HUES64 (cell line): ENCODE measurements around the gene MBD6.
A peak's percentile ranks its signal among the peaks of the same experiment; 100 is the strongest.

ENCODE experiments used
- H3K27ac ChIP-seq: 2 replicates; pipeline ENCODE4 v1.7.0; 2013; ENCODE audit warnings: low read depth, low read length, inconsistent platforms
- H3K27me3 ChIP-seq: 2 replicates; pipeline ENCODE4 v1.6.1; 2013; ENCODE audit warnings: mild to moderate bottlenecking, low read length; ENCODE audit not compliant: insufficient read depth
- H3K36me3 ChIP-seq: 2 replicates; pipeline ENCODE4 v1.6.1; 2013; ENCODE audit warnings: mild to moderate bottlenecking, low read length; ENCODE audit not compliant: insufficient read depth
- H3K4me1 ChIP-seq: 2 replicates; pipeline ENCODE4 v1.6.1; 2013; ENCODE audit warnings: mild to moderate bottlenecking, low read length, moderate library complexity; ENCODE audit not compliant: insufficient read depth
- H3K4me3 ChIP-seq: 2 replicates; pipeline ENCODE4 v1.5.1; 2013; ENCODE audit warnings: mild to moderate bottlenecking, low read length, moderate library complexity
- H3K9ac ChIP-seq: 2 replicates; pipeline ENCODE4 v1.6.1; 2013; ENCODE audit warnings: mild to moderate bottlenecking, low read depth, low read length
- H3K9me3 ChIP-seq: 2 replicates; pipeline ENCODE4 v1.6.1; 2013; ENCODE audit warnings: low read depth, low read length; ENCODE audit not compliant: insufficient read depth
- WGBS: fragments of 150-250, 120-280 bp; methylation state at CpG from one replicate; pipeline ENCODE4 v1.1.7; 2013; ENCODE audit warnings: missing lambda C conversion rate; 5-methylcytosine and 5-hydroxymethylcytosine counted together

The MBD6 gene

GRCh38 chr12:57531836-57532235 lies 9.2 kb downstream of the MBD6 start:
- Histone ChIP-seq H3K4me1 (0 out of 2 replicates have a peak, but pooled peaks cover 6% of the 10 kb centered on the region), H3K9me3 (no peaks in the 10 kb centered on the region), H3K36me3 (peaks cover 79% of the 10 kb centered on the region), H3K27ac (no peak overlapping the region), H3K9ac (no peak overlapping the region), H3K4me3 (no peak overlapping the region), H3K27me3 (no peaks in the 10 kb centered on the region)
- 91% methylated on average over 1 of the region's 1 CpG for WGBS

GRCh38 chr12:57533108-57533507 lies 10.5 kb downstream of the MBD6 start:
- Histone ChIP-seq H3K27me3 (no peaks in the 10 kb centered on the region), H3K36me3 (peaks cover 74% of the 10 kb centered on the region), H3K4me1 (0 out of 2 replicates have a peak, but pooled peaks cover 6% of the 10 kb centered on the region), H3K27ac (no peak overlapping the region), H3K9ac (no peak overlapping the region), H3K4me3 (no peak overlapping the region), H3K9me3 (no peaks in the 10 kb centered on the region)
- WGBS: 93% methylated on average over 8 of the region's 8 CpGs

DNA sequence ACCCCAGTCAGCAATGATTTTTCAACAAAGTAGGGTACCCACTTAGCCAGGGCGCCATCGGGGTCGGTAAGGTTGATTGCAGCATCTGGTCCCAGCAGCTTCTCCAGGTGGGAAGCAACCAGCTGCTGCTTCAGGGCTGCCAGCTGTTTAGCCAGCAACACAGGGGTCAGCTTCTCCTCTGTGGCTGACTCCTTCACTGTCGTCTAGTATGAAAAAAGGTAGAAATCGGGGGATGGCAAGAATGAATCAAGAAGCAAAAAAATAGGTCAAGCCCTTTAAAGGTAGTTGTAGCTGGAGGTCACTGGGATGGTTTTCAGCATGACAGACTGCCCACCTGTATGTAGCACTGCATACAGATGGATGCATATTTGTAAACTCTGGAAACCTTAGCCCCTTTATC lies 11.6 kb downstream of the MBD6 start:
- 91% methylated on average over 5 of the region's 5 CpGs for WGBS
- Histone ChIP-seq H3K4me3 (no peak overlapping the region), H3K9me3 (no peaks in the 10 kb centered on the region), H3K27ac (no peak overlapping the region), H3K36me3 (peaks cover 76% of the 10 kb centered on the region), H3K9ac (no peak overlapping the region), H3K27me3 (no peaks in the 10 kb centered on the region), H3K4me1 (0 out of 2 replicates have a peak, but pooled peaks cover 6% of the 10 kb centered on the region)

DNA sequence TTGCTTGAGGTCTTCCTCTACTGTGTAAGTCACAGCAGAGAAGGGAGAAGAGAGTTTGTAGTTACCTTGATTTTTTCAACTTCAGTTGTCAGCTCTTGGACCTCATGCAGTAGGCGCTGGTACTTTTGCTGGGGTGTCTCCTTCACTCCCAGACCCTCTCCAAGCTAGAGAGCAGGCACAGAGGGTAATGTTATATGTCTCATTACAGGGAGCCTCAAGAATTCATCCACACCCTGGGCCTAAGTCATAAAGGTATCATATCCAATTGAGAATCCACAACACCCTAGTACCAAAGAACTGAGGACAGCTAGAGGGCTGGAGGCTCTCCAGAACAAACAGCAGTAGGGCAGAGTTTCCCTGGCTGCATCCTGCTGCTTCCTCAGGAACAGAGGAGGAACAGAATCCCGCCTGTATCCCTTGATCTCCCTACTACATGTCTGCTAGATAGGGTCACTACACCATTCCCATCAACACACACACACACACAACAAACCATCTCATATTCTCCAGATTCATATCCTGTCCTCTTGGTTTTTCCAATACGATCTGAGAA lies 12.4 kb downstream of the MBD6 start:
- 94% methylated on average over 3 of the region's 3 CpGs for WGBS
- no peaks in the 10 kb centered on the region for H3K27me3 ChIP-seq
- no peak overlapping the region for H3K4me3 ChIP-seq
- H3K9ac ChIP-seq: no peak overlapping the region
- H3K36me3 ChIP-seq: peaks cover 74% of the 10 kb centered on the region
- no peaks in the 10 kb centered on the region for H3K9me3 ChIP-seq
- H3K27ac ChIP-seq: no peak overlapping the region
- H3K4me1 ChIP-seq: 0 out of 2 replicates have a peak, but pooled peaks cover 6% of the 10 kb centered on the region

- Histone ChIP-seq H3K9ac (no peak overlapping the region), H3K4me1 (0 out of 2 replicates have a peak, but pooled peaks cover 6% of the 10 kb centered on the region), H3K27ac (no peak overlapping the region), H3K36me3 (peaks cover 74% of the 10 kb centered on the region), H3K27me3 (no peaks in the 10 kb centered on the region), H3K9me3 (no peaks in the 10 kb centered on the region), H3K4me3 (no peak overlapping the region)
- WGBS: 63% methylated on average over 6 of the region's 6 CpGs
These were observed 13.4 kb downstream of the MBD6 start for GRCh38 chr12:57535764-57536596.

DNA sequence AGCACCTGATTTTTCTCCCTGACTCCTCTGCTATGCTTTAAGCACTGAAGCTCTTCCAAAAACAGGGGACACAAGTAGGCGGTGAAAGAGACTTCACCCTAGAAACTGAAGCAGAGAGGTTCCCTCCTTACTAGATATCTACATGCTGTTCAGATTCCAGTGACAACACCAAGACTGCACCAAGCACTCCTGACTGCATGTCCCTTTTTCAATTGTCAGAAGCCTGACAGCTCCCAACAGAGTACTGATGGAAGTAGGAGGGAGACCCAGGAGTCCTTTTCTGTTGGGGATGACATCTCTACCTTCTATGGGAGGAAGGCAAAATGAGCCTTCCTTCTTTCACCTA lies 13.9 kb downstream of the MBD6 start:
- Histone ChIP-seq H3K9me3 (no peaks in the 10 kb centered on the region), H3K27ac (no peak overlapping the region), H3K27me3 (no peaks in the 10 kb centered on the region), H3K9ac (no peak overlapping the region), H3K36me3 (peaks cover 73% of the 10 kb centered on the region), H3K4me1 (0 out of 2 replicates have a peak, but pooled peaks cover 6% of the 10 kb centered on the region), H3K4me3 (no peak overlapping the region)
- WGBS: 96% methylated on average over 1 of the region's 1 CpG

GRCh38 chr12:57539134-57539768 lies 16.6 kb downstream of the MBD6 start:
- H3K4me1 ChIP-seq: 0 out of 2 replicates have a peak, but pooled peaks cover 6% of the 10 kb centered on the region
- H3K9me3 ChIP-seq: no peaks in the 10 kb centered on the region
- WGBS: 90% methylated on average over 5 of the region's 5 CpGs
- no peaks in the 10 kb centered on the region for H3K27me3 ChIP-seq
- H3K9ac ChIP-seq: no peak overlapping the region
- H3K4me3 ChIP-seq: no peak overlapping the region
- peaks cover 57% of the 10 kb centered on the region for H3K36me3 ChIP-seq
- no peak overlapping the region for H3K27ac ChIP-seq

DNA sequence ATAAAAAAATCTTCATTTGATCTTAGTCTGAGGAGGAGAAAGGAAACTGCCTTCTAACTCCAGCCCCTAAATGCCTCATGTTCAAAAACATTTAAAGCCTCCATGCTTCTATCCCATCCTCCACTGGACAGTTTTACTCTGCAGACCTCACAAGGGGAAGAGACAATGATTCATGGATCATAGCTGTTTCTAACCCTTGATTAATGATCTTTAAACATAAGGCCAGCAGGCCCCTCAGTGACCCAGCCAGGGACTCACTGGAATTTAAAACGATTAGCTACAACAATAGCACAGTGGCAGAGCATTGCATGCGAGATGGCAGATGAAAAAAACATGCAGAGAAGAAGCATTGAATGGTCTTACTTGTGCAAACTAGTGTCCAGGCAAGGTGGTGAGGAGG lies 18.4 kb downstream of the MBD6 start:
- no peak overlapping the region for H3K27ac ChIP-seq
- WGBS: 80% methylated on average over 2 of the region's 2 CpGs
- peaks cover 51% of the 10 kb centered on the region for H3K36me3 ChIP-seq

GRCh38 chr12:57541717-57542116 lies 19.1 kb downstream of the MBD6 start:
- H3K27ac ChIP-seq: no peak overlapping the region
- no peaks in the 10 kb centered on the region for H3K9me3 ChIP-seq
- 93% methylated on average over 2 of the region's 2 CpGs for WGBS
- no peaks in the 10 kb centered on the region for H3K27me3 ChIP-seq
- H3K4me3 ChIP-seq: no peak overlapping the region
- H3K4me1 ChIP-seq: peaks cover 8% of the 10 kb centered on the region
- H3K9ac ChIP-seq: no peak overlapping the region
- peaks cover 51% of the 10 kb centered on the region for H3K36me3 ChIP-seq

More for the DNA sequence above, 18.4 kb downstream of the MBD6 start:
- no peaks in the 10 kb centered on the region for H3K27me3 ChIP-seq
- no peaks in the 10 kb centered on the region for H3K9me3 ChIP-seq
- no peak overlapping the region for H3K9ac ChIP-seq
- peaks cover 10% of the 10 kb centered on the region; the same call in 1 of the 2 replicates for H3K4me1 ChIP-seq
- H3K4me3 ChIP-seq: no peak overlapping the region

DNA sequence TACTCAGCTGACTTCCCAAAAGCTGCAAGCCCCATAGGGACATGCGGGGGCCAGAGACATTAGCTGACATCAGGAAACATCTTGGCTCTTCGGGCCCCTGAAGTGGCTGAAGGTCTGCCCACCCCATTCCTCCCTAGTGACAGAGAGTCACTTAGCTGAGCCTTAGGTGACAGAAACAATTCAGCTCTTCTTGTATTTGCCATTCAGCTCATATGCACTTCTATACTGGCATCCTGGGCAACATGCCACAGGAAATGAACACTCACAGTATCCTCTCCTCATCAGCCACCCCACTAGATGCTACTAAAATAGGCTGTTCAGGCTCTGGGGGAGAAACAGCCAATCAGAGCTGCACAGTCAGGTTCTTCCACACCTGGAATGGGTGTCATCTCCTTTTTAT lies 21.0 kb downstream of the MBD6 start:
- Histone ChIP-seq H3K27ac (no peak overlapping the region), H3K36me3 (peaks cover 43% of the 10 kb centered on the region), H3K9me3 (no peaks in the 10 kb centered on the region), H3K4me1 (peaks cover 10% of the 10 kb centered on the region), H3K4me3 (no peak overlapping the region), H3K9ac (no peak overlapping the region), H3K27me3 (peaks cover 11% of the 10 kb centered on the region; the same call in 1 of the 2 replicates)
- WGBS: 93% methylated on average over 2 of the region's 2 CpGs

DNA sequence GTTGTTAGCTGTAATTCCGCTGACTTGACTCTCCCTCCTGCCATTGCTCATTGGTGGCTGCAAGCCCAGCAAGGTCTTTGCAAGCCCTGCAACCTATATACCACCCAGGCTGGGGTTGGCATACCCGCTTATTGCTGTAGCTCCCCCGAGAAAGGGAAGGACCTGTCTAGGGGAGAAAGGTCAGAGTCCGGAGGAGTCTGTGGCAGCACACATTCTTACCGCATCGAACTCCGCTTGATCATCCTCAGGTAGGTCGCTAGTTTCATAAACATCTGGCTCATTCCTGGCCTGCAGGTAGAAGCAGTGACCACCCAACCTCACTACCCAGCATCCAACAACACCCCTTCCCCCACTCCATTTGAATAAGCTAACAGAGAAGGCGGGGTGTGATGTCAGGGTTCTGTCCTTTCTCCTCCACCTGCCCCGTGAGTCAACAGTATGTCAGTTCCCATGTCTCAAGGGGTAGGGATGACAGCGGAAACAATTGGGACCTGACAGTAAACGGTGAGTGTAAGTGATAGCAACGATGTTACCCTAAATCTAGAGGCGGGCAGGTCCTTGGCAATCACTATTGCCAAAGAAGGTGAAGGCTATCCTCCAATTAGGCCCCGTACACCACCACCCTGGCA lies 23.3 kb downstream of the MBD6 start:
- peaks cover 22% of the 10 kb centered on the region for H3K4me1 ChIP-seq
- peaks cover 22% of the 10 kb centered on the region for H3K36me3 ChIP-seq
- H3K9me3 ChIP-seq: no peaks in the 10 kb centered on the region
- H3K27ac ChIP-seq: no peak overlapping the region
- H3K9ac ChIP-seq: peak overlapping the region; percentile 84
- H3K27me3 ChIP-seq: peaks cover 25% of the 10 kb centered on the region; the same call in 1 of the 2 replicates
- 59% methylated on average over 15 of the region's 15 CpGs for WGBS
- peak overlapping the region; percentile 81 for H3K4me3 ChIP-seq
